WI38 (cell line): ENCODE results near the gene STAT5B.

ENCODE experiments used
- H3K4me3 ChIP-seq: 2 replicates; pipeline ENCODE4 v1.5.1; 2011; ENCODE audit warnings: low read depth, mild to moderate bottlenecking, control low read depth, low read length
- TF ChIP-seq, protein P1 (sequence below): IDR thresholded peaks from 2 replicates; pipeline ENCODE4 v1.5.1; 2012; ENCODE audit warnings: low read depth, mild to moderate bottlenecking, control low read depth, low read length

Gene STAT5B

DNA sequence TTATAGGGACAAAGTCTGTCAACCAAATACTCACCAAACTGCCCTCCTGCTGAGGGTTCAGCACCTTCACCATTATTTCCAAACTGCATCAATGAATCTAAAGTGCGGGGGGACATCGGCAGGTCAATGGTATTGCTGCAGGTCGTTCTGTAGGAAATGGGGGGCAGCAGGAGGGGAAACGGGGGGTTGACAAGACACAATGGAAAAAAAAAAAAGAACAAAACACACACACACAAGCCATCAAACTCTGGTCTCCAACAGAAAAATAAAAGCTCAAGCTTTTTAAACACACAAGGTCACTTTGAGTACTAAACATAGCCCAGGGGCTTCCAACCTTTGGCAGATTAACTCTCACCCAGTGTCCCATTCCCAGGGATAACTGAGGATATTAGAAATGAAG is 40.6 kb upstream of the STAT5B start:
- TF ChIP-seq, protein P1, sequence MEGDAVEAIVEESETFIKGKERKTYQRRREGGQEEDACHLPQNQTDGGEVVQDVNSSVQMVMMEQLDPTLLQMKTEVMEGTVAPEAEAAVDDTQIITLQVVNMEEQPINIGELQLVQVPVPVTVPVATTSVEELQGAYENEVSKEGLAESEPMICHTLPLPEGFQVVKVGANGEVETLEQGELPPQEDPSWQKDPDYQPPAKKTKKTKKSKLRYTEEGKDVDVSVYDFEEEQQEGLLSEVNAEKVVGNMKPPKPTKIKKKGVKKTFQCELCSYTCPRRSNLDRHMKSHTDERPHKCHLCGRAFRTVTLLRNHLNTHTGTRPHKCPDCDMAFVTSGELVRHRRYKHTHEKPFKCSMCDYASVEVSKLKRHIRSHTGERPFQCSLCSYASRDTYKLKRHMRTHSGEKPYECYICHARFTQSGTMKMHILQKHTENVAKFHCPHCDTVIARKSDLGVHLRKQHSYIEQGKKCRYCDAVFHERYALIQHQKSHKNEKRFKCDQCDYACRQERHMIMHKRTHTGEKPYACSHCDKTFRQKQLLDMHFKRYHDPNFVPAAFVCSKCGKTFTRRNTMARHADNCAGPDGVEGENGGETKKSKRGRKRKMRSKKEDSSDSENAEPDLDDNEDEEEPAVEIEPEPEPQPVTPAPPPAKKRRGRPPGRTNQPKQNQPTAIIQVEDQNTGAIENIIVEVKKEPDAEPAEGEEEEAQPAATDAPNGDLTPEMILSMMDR, result no peak
- H3K4me3 ChIP-seq, result no peak overlapping the region

DNA sequence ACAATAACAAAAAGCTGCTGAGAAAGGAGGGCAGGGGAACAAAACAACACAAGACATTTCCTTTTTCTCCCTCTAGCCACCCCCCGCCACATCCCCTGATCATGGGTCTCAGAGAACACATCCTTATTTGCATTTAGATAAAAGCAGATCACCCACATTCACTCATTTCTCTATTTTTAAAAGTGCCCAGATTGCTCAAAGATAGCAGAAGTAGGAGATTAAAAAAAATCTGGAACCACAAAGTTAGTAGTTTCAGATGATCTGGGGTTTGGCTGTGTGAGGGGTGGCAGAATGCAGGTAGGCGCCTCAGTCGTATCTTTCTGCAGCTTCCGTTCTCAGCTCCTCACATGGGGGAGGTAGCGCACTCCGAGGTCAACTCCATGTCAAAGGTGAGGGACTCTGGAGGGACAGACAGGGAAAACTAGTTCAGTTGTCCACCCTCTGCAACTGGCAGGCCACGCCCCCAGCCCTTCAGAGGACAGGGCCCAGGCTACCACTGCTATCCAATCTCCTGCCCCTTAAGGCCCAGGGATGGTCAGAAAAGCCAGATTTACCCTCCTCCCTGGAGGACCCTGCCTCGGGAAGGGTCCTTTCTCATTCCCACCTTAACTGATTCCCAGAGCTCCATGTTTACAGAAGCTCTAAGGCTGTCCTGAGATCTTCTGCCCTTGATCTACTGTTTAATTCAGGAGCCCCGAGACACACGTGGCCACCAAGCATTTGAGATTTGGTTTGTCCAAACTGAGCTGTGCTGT is 39.4 kb upstream of the STAT5B start:
- TF ChIP-seq, protein P1, result no peak
- H3K4me3 ChIP-seq, result no peak overlapping the region

DNA sequence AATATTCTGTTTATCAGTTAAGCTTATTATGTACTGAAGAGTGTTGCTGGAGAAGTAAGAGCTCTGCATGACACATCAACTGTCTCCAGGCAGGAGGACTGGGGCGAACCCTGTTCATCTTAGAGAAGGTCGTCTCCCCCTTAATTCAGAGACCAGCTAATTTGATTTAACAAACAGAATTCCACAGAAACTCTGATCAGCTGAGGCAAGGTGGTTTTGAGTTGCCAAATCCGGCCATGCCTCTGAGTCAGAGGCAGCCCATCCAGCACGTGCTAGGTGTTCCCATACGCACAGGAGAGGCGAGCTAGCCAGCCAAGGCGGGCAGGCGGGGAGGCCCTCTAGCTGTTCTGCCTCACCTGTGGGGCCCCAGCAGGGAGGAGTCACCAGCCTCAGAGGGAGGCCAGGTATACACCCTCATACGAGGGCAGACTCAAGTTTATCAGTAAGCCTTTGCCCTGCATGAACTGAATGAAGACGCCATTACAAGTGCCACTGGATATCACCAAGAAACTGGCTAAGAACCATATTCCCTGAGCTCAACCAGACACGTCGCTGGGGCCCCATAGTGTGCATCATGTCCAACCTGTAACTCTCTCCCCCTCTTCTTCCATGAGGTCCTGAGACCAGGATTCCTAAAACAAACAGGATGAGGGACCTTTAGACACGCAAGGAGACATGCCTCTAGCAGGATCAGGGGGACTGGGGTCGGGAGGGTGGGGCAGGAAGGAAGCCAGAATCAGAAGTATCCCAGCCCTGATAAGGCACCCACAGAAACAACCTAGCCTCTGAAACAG is 37.8 kb upstream of the STAT5B start:
- no peak overlapping the region for H3K4me3 ChIP-seq
- TF ChIP-seq, protein P1, result no peak

- TF ChIP-seq, protein P1, result no peak
- H3K4me3 ChIP-seq, result no peak overlapping the region
Observed at GRCh38 chr17:42313389-42313772, 37.2 kb upstream of the STAT5B start.

DNA sequence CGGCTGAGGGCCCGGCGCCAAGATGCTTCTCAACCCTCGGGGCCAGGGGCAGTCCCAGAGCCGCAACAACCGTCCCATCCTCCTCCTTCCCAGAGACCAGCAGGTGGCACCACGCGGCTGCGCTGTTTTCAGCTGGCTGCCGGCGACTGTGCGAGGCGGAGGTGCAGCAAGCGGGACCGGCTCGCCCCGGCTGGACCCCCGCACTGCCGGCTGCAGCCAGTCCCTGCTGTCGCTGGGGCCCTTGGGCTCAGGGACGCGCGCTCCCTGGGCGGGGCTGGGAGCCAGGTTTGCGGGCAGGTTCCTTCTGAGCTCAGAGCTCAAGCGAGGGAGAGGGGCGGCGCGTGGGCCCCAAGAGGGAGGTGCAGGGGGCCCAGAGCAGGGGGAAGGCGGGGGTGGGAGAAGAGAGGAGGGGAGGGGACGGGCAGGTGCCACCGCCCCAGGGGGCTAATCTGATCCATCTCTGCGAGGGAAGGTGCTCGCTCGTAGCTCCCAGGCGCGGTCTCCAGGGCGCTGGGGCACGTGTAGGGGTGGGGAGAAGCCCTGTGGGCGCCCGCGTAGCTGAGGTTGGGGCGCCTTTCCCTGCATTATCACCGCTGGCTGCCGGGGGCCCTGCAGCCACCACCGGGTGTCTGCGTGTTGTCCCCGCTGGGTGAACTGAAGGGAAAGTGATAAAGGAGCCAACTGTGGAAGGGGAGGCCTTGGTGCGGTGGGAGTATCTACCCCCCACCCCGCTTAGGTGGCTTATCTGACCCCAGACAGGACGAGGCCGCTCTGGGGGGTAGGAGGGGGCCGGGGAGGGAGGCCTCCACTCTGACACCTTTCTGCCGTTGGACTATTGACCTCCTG is 36.3 kb upstream of the STAT5B start:
- TF ChIP-seq, protein P1, result peak; percentile 42; the same call in 1 of the 2 replicates
- no peak overlapping the region for H3K4me3 ChIP-seq

- TF ChIP-seq, protein P1, result no peak
- H3K4me3 ChIP-seq, result no peak overlapping the region
Observed at GRCh38 chr17:42312035-42312284, 35.8 kb upstream of the STAT5B start.
